GM21381 (cell line): Measurements from ENCODE around the gene FAM20C.

Source experiments
- ATAC-seq: cut with Tn5 transposase; IDR thresholded peaks from one replicate; pipeline ENCODE4 v1.9.1; 2021; ENCODE audit warnings: mild to moderate bottlenecking, moderate library complexity; ENCODE audit not compliant: unreplicated experiment

Gene FAM20C

GRCh38 chr7:207418-208129 lies 15.2 kb downstream of the FAM20C start:
- ATAC-seq = no peak

GRCh38 chr7:208130-208673 lies 15.8 kb downstream of the FAM20C start:
- ATAC-seq = no peak

- no peak for ATAC-seq
These were observed 16.4 kb downstream of the FAM20C start for GRCh38 chr7:208816-209215.

GRCh38 chr7:209416-209815 lies 17.0 kb downstream of the FAM20C start:
- no peak for ATAC-seq

- ATAC-seq = no peak
These were observed 17.5 kb downstream of the FAM20C start for GRCh38 chr7:209906-210305.

- no peak for ATAC-seq
These were observed 18.1 kb downstream of the FAM20C start for GRCh38 chr7:210401-210925.

GRCh38 chr7:211033-211714 lies 18.8 kb downstream of the FAM20C start:
- no peak for ATAC-seq

- ATAC-seq = no peak
These were observed 19.3 kb downstream of the FAM20C start for GRCh38 chr7:211715-212058.

GRCh38 chr7:212754-213153 lies 20.4 kb downstream of the FAM20C start:
- ATAC-seq = no peak

GRCh38 chr7:213324-213993 lies 21.1 kb downstream of the FAM20C start:
- no peak for ATAC-seq

GRCh38 chr7:214410-215212 lies 22.2 kb downstream of the FAM20C start:
- no peak for ATAC-seq

- ATAC-seq = no peak
These were observed 24.3 kb downstream of the FAM20C start for GRCh38 chr7:216360-217300.

GRCh38 chr7:217781-218180 lies 25.4 kb downstream of the FAM20C start:
- no peak for ATAC-seq

GRCh38 chr7:218316-218715 lies 25.9 kb downstream of the FAM20C start:
- no peak for ATAC-seq

GRCh38 chr7:218896-219580 lies 26.7 kb downstream of the FAM20C start:
- no peak for ATAC-seq

- ATAC-seq = no peak
These were observed 27.3 kb downstream of the FAM20C start for GRCh38 chr7:219581-220150.

GRCh38 chr7:220151-220841 lies 27.9 kb downstream of the FAM20C start:
- no peak for ATAC-seq
